Upper lobe of left lung (tissue), 6 donors: ENCODE measurements around the gene GOLPH3. TPM values are rescaled to one million over a fixed set of nuclear protein-coding genes. Genes with fewer than 3 reads are reported as not detected.

Experiments
- ATAC-seq, 2 donors: fragments of 200-7000 bp; cut with Tn5 transposase; one replicate each; pipeline ENCODE4 v1.9.1; 2022; ENCODE audit warnings: mild to moderate bottlenecking in 2 of 2, moderate library complexity in 2 of 2; ENCODE audit not compliant: low FRiP score in 2 of 2
- DNase-seq, 2 donors: peaks; one replicate each; pipeline ENCODE4 v3.0.0-alpha.2; 2019 to 2020
- H3K27ac ChIP-seq, 4 donors: fragments of 200-600 bp; sonication (generic); one replicate each; pipeline ENCODE4 v1.5.1; 2016 to 2019
- H3K27me3 ChIP-seq, 4 donors: fragments of 200-600 bp; sonication (generic); one replicate each; pipeline ENCODE4 v1.5.1; 2017 to 2019
- H3K36me3 ChIP-seq, 4 donors: fragments of 200-600 bp; sonication (generic); one replicate each; pipeline ENCODE4 v1.5.1; 2016 to 2019
- H3K4me1 ChIP-seq, 4 donors: fragments of 200-600 bp; sonication (generic); one replicate each; pipeline ENCODE4 v1.5.1; 2018 to 2019
- H3K4me3 ChIP-seq, 4 donors: fragments of 200-600 bp; sonication (generic); one replicate each; pipeline ENCODE4 v1.5.1; 2017 to 2019; ENCODE audit warnings: mild to moderate bottlenecking in 2 of 4, moderate library complexity in 1 of 4
- H3K9me3 ChIP-seq, 4 donors: fragments of 200-600 bp; sonication (generic); one replicate each; pipeline ENCODE4 v1.5.1; 2018 to 2019
- EP300 ChIP-seq, 4 donors: sonication (generic); formaldehyde crosslinking; IDR thresholded peaks; one replicate each; pipeline ENCODE4 v1.5.1; 2017; ENCODE audit warnings: antibody characterized with exemption in 4 of 4, control low read depth in 2 of 4
- POLR2A ChIP-seq, 4 donors: fragments of 450-650 bp; IDR thresholded peaks; one replicate each; pipeline ENCODE4 v1.5.1; 2016 to 2017; ENCODE audit warnings: antibody characterized with exemption in 4 of 4, mild to moderate bottlenecking in 2 of 4
- POLR2AphosphoS5 ChIP-seq, 2 donors: sonication (generic); formaldehyde crosslinking; IDR thresholded peaks; one replicate each; pipeline ENCODE4 v1.5.1; 2017; ENCODE audit warnings: antibody characterized with exemption in 2 of 2
- WGBS, 2 donors: methylation state at CpG; one replicate each; pipeline ENCODE4 v1.1.5; 2017 to 2018; 5-methylcytosine and 5-hydroxymethylcytosine counted together
- total RNA-seq, 6 donors: library from RNA; depleted of rRNA in 4 of 6; stranded (reverse); fragments of >200 nt in 4 of 6; gene quantifications; one replicate each; pipeline versions ENCODE4 v1.1.0 to v1.2.1, GENCODE V29; 2016 to 2021
- TF ChIP-seq, protein P1 (sequence below), 6 experiments: fragments of 450-650 bp in 4 of 6; fragments of 200-600 bp in 2 of 6; sonication (generic) in 2 of 6; IDR thresholded peaks; one replicate each; pipeline ENCODE4 v1.5.1; 2016 to 2019; ENCODE audit warnings: antibody characterized with exemption in 6 of 6
- donor health status: DM: no; HTN: no; CAD: no; lungs with moderate emphysema.
- donor health status: DM: no; HTN: yes; CAD: no; lungs with severe emphysema.

Gene GOLPH3
- total RNA-seq, 6 donors from 2014 or later, result 90.1 to 127 (median 123) TPM

DNA sequence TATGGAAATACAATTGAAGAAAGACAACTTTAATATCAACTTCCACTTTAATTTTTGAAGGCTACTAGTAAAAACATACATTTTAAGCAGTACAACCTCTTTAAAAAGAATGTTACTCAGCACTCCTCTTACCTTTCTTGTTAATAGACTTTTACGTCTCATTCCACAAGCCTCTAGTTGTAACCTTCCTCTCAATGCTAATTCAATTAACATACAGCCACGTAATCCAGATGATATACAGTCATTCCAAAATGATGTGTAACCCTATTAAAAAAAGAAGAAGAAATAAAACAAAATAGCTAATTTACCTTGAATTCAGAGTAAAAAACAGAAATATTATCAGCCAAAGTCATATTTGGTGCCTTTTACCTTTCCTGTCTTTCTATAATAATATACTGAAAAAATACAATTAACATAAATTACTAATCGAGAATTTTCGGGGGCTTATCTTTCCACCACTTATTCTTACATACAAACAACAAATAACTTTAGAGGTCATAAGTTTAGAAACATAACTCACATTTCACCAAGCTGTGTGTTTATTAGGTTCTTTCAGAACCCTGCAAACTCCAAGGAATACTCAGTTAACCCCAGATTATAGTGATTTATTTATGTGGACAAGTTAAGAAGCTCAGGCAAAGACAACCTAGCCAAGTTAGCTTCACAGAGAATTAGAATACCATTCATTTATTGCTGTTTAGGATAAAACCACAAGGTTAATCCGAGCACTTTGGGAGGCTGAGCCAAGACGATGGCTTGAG, 30.3 kb downstream of the GOLPH3 start:
- Histone ChIP-seq H3K9me3 (no peaks in the 10 kb centered on the region), H3K4me1 (peaks cover 40 to 52% (median 45%) of the 10 kb centered on the region in 4 donors), H3K36me3 (peaks cover 0 to 17% (median 0%) of the 10 kb centered on the region in 4 donors), H3K27me3 (no peaks in the 10 kb centered on the region), H3K27ac (peak overlapping the region in 1 of 4 donors; percentile 17), H3K4me3 (no peak overlapping the region)
- TF ChIP-seq POLR2A (IDR thresholded peaks at IDR 0.05) (no peak), EP300 (IDR thresholded peaks at IDR 0.05) (no peak), POLR2AphosphoS5 (IDR thresholded peaks at IDR 0.05) (no peak)
- TF ChIP-seq, protein P1, sequence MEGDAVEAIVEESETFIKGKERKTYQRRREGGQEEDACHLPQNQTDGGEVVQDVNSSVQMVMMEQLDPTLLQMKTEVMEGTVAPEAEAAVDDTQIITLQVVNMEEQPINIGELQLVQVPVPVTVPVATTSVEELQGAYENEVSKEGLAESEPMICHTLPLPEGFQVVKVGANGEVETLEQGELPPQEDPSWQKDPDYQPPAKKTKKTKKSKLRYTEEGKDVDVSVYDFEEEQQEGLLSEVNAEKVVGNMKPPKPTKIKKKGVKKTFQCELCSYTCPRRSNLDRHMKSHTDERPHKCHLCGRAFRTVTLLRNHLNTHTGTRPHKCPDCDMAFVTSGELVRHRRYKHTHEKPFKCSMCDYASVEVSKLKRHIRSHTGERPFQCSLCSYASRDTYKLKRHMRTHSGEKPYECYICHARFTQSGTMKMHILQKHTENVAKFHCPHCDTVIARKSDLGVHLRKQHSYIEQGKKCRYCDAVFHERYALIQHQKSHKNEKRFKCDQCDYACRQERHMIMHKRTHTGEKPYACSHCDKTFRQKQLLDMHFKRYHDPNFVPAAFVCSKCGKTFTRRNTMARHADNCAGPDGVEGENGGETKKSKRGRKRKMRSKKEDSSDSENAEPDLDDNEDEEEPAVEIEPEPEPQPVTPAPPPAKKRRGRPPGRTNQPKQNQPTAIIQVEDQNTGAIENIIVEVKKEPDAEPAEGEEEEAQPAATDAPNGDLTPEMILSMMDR (IDR thresholded peaks at IDR 0.05), result no peak
- no peak for ATAC-seq
- DNase-seq, result no peak
- WGBS, 2 donors, result 81 to 83% methylated on average over 6 of the region's 6 CpGs

DNA sequence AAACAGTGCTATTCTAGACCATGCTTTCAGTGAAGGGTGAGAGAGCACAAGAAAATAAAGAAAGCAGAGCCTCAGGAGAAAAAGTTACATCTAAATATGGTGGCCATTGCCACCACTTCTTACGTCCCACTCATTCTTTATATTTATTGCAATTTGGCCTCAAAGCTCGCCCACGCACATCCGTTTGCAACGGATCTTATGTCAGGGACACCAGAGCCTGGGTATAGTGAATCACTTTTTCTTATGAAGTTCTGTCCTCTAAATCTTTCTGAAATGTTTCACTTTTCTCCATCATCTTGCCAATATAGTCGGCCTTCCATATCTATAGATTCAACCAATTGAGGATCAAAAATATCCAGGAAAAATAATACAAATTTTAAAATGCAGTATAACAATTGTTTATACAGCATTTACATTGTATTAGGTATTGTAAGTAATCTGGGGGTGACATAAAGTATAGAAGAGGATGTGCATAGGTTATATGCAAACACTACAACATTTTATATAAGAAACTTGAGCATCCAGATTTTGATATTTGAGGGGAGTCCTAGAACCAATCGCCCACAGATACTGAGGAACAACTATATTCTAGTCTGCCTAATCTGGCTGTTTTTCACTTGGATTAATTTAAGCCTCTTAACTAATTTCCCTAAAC, 35.2 kb downstream of the GOLPH3 start:
- Histone ChIP-seq H3K4me3 (no peak overlapping the region), H3K4me1 (peaks cover 0 to 6% (median 1%) of the 10 kb centered on the region in 4 donors), H3K27ac (no peak overlapping the region), H3K27me3 (no peaks in the 10 kb centered on the region), H3K36me3 (peaks cover 6 to 44% (median 14%) of the 10 kb centered on the region in 4 donors), H3K9me3 (no peaks in the 10 kb centered on the region)
- DNase-seq (no peak), ATAC-seq (no peak)
- WGBS, 2 donors, result 89 to 91% methylated on average over 7 of the region's 7 CpGs
- TF ChIP-seq EP300 (IDR thresholded peaks at IDR 0.05) (no peak), POLR2AphosphoS5 (IDR thresholded peaks at IDR 0.05) (no peak), POLR2A (IDR thresholded peaks at IDR 0.05) (no peak)
- TF ChIP-seq, protein P1 (IDR thresholded peaks at IDR 0.05), result no peak

DNA sequence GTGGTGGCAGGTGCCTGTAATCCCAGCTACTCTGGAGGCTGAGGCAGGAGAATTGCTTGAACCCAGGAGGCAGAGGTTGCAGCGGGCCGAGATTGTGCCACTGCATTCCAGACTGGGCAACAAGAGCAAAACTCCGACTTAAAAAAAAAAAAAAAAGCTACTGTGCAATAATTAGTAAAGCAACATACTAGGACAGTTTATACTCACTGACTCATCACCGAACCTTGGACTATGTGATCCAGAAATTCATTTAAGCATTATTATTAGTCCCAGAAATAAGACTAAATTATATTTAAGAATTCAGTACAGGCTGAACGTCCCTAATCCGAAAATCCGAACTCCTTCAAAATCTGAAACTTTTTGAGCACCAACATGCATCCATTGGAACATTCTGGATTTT, 37.8 kb downstream of the GOLPH3 start:
- ATAC-seq, result no peak
- TF ChIP-seq POLR2A (IDR thresholded peaks at IDR 0.05) (no peak), POLR2AphosphoS5 (IDR thresholded peaks at IDR 0.05) (no peak), EP300 (IDR thresholded peaks at IDR 0.05) (no peak)
- TF ChIP-seq, protein P1 (IDR thresholded peaks at IDR 0.05), result no peak
- no peaks in the 10 kb centered on the region for H3K9me3 ChIP-seq
- no peaks in the 10 kb centered on the region for H3K27me3 ChIP-seq
- no peak overlapping the region for H3K27ac ChIP-seq
- DNase-seq, result no peak
- WGBS, 2 donors, result 80 to 85% methylated on average over 7 of the region's 7 CpGs
- H3K4me3 ChIP-seq, result no peak overlapping the region
- H3K4me1 ChIP-seq, result peaks cover 0 to 11% (median 2%) of the 10 kb centered on the region in 4 donors
- peaks cover 6 to 45% (median 18%) of the 10 kb centered on the region in 4 donors for H3K36me3 ChIP-seq

DNA sequence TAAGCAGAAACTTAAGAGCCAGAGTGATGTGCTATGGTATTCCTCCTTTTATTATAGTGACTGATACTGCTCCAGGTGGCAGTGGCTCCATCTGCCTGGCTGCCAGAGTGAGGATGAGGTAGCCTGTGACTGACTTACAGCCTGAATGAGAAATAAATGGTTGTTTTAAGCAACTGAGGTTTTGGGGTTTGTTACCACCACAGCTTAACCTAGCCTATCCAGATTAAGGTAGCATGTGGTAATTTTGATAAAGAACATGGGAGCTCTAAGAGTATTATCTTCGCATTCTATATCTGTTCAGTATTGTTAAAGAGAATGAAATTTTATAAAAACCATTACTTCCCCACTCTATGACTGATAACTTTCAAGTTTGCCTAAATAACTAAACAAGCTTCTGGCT, 39.0 kb downstream of the GOLPH3 start:
- Histone ChIP-seq H3K4me1 (peaks cover under 1 to 11% (median 3%) of the 10 kb centered on the region in 4 donors), H3K27ac (no peak overlapping the region), H3K9me3 (no peaks in the 10 kb centered on the region), H3K36me3 (peaks cover 6 to 39% (median 18%) of the 10 kb centered on the region in 4 donors), H3K27me3 (no peaks in the 10 kb centered on the region), H3K4me3 (no peak overlapping the region)
- WGBS, 2 donors, result 94% methylated on average over 1 of the region's 1 CpG
- ATAC-seq (no peak), DNase-seq (no peak)
- no peak for TF ChIP-seq POLR2AphosphoS5 (IDR thresholded peaks at IDR 0.05)

DNA sequence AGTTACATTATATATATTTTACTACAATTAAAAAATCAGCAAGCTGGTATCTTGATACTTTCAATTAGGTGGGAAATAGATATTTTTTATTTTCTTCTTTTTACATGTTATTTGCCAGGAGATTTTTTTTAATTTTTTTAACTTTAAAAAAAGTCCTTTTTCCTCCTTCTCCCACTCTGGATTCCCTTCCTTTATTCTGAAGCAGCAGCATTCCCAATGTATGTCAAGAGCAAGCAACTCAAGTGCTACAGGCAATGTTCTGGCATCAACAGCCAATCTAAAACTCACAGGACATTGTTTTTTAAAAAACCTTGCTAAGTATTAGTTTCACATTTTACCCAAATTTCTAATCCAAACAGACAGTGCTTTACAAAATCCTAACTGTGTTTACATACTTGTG, 41.4 kb downstream of the GOLPH3 start:
- Histone ChIP-seq H3K27ac (no peak overlapping the region), H3K36me3 (peaks cover 6 to 34% (median 22%) of the 10 kb centered on the region in 4 donors), H3K9me3 (no peaks in the 10 kb centered on the region), H3K27me3 (no peaks in the 10 kb centered on the region), H3K4me3 (no peak overlapping the region), H3K4me1 (peaks cover 3 to 18% (median 5%) of the 10 kb centered on the region in 4 donors)
- TF ChIP-seq, protein P1 (IDR thresholded peaks at IDR 0.05), result no peak
- no peak for TF ChIP-seq POLR2AphosphoS5 (IDR thresholded peaks at IDR 0.05)
- no peak for TF ChIP-seq EP300 (IDR thresholded peaks at IDR 0.05)
- no peak for TF ChIP-seq POLR2A (IDR thresholded peaks at IDR 0.05)
- DNase-seq (no peak), ATAC-seq (no peak)
